Ureter (tissue), 1 donor: ENCODE measurements around the gene MIAT. TPM values are rescaled to one million over a fixed set of nuclear protein-coding genes. Genes with fewer than 3 reads are reported as not detected.

Experiments
- DNase-seq: peaks from one replicate; pipeline ENCODE4 v3.0.0-alpha.2; 2020; ENCODE audit warnings: low spot score
- total RNA-seq: library from RNA; stranded (reverse); gene quantifications from one replicate; pipeline ENCODE4 v1.2.4, GENCODE V29; 2023
- donor health status: DM: yes; HTN: yes; CAD: no.

The MIAT gene
- total RNA-seq, 1 donor from 2014 or later, result 4.7 TPM

- no peak for DNase-seq
Measured at GRCh38 chr22:26669060-26669481, 11.7 kb downstream of the MIAT start.

DNA sequence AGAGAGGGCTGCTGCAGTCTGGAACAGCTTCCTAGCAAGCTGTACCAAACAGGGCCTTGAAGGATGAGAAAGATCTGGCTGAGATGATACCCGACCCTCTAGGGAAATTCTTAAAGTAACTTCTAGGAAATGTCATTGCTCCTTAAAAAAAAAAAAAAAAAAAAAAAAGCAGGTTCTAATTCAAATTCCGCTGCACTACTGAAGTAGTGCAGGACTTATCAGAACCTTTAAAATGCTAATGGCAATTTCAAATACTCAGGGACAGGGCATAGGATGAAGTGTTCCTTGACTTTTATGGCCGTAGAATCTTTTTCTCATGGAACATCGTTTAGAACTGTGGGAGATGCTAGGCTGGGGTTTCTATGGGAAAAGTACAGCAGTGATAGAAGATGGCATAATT is 13.1 kb downstream of the MIAT start:
- no peak for DNase-seq

- DNase-seq, result peak; percentile 72
Measured at GRCh38 chr22:26671317-26672059, 14.1 kb downstream of the MIAT start.

- DNase-seq, result no peak
Measured at GRCh38 chr22:26672060-26672471, 14.7 kb downstream of the MIAT start.

DNA sequence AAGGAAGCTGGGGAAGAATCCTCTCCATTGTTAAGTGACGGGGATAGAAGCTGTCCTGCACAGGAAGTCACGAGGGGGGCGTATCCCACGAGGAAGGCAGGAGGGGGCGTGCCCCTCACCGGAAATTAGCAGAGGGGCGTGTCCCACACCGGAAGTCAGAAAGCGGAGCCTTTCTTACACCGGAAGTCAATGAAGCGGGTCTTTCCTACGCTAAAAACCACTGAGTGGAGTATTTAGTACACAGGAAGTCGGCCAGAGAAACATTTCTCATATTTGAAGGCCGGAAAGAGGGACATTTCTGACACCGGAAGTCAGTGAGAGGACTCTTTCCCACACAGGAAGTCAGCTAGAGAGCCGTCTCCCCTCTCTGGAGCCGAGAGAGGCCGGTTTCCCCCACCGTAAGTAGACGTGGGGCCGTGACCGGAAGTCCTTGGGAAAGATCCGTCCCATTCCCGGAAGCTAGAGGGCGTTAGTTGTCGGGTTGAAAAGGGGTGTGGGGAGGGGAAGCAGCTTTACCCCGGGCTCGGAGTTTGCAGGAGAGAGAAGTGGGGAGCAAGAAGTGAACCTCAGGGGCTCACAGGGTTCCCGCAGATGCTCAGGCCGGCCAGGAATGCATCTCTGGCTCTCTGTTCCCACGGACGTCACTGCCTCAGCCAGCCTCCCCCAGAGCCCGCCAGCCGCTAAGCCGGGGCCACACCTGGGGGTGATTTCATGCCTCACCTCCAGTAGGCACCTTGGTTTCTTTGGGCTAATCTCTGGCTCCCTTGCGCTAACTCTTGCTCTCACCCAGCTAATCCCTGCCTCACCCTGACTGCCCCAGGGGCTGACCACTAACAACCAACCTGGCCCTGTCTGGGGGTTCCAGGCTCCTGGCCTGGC is 15.4 kb downstream of the MIAT start:
- peak; percentile 96 for DNase-seq

DNA sequence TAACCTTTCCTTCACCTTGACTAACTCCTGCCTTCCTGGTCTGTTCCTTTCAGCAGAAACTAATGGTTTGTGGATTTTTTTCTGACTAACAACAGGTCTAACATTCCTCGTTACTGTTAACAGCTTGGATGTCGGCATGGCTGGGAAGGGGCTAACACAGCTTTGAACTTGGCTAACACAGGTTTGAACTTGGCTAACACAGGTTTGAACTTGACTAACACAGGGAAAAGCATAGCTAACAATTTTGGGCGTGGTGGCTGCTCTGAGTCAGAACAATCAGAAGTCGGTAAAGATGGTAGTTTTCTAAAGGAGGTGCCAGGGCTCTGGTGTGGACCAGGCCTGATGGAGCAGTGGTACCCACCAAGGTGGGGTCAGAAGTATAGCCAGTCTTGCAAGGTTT is 16.1 kb downstream of the MIAT start:
- peak; percentile 58 for DNase-seq

DNA sequence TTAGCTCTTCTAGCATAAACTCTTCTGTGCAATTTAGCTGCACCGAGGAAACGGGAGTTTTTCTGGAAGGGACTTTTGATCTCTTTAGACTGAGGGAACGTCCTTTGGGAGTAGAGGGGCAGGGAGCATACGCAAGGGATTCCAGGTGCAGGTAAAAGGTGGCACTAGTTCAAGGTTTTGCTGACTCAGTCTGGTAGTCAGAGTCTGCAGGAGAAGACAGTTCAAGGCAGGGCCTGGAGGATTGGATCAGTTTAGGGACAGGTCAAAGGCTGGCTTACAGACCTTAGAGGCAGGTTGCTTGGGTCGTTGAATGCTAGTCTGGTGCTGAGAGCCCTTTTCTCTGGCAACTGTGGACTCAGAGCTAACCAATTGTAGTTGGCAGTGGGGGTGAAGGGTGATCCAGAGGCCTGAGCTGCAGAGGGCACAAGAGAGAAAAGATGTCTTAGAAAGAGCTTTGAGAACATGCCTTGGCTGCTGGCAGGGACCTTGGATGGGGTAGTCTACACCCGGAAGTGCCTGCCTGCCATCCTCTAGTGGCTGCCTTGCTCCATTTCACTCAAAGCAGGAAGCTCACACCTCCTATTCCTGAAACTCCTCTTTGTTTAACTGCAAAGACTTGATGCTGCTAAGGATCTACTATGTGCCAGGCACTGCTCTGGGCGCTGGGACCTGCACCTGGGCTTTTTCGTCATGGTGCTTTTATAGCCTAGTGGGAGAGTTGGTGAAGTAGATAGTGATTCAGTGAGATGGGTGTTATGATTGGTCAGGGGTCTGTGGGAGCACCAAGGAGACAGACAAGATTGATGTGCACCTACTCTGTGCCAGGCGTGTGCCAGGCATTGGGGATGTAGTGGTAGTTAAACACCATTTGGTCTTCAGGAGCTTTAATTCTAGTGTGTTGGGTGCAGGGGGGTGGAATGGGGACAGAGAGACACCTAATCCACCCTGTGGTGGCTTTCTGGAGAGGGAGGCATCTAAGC is 17.1 kb downstream of the MIAT start:
- no peak for DNase-seq

GRCh38 chr22:26675687-26676268 is 18.4 kb downstream of the MIAT start:
- no peak for DNase-seq

DNA sequence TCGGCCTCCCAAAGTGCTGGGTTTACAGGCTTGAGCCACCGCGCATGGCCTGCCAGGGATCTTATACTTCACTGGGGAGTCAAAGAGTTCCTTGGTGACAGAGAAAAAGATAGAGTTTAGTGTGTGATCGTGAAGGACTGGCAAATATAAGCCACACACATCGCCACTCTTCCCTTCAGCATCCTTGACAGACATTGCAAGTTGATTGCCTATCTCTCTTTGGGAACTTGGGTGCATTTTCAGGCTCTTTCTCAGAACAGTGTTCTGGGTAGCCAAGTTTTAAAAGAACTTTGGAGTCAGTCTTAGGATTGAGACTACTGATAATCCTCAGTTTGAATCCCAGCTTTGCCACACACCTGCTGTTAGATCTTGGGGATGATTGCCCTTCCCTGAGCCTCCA is 19.8 kb downstream of the MIAT start:
- DNase-seq, result no peak

DNA sequence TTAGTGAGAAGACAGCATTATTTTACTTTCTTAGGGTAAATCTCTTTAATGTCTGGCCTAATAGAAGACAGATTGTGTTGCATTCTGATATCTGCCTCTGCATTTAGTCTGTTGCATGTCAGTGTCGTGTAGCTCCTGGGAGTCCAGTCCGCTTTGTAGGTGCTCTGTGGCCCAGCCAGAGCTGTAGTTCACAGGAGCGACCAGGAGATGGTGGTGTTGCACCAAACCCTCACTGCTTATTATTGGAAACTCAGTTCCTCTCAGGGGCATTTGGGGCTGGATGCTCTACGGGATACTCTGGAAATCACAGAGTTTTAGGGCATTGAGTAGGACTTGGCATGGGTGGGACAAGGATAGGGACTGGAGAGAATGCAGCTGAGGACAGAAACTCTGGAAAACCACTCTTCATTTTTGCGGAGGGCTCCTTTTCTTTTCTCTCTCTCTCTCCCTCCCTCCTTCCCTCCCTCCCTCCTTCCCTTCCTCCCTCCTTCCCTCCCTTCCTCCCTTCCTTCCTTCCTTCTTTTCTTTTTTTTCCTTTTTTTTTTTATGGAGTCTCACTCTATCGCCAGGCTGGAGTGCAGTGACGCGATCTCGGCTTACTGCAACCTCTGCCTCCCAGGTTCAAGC is 21.7 kb downstream of the MIAT start:
- peak; percentile 78 for DNase-seq

DNA sequence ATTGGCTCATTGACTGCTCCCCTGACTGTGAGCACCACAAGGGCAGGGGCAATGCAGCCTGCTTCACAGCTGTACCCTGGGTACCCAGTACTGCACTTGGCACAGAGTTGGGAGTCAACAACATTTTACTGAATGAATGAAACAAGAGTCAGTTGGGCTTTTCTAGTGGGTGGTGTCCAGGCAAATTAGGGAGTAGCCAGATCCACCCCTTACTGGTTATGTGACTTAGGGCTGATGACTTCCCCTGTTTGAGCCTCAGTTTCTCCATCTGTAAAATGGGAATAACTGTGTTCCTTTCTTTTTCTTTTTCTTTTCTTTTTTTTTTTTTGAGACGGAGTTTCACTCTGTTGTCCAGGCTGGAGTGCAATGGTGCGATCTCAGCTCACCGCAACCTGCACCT is 23.1 kb downstream of the MIAT start:
- DNase-seq, result no peak

GRCh38 chr22:26681395-26681821 is 24.0 kb downstream of the MIAT start:
- DNase-seq, result no peak

GRCh38 chr22:26684168-26684567 is 26.8 kb downstream of the MIAT start:
- DNase-seq, result no peak

DNA sequence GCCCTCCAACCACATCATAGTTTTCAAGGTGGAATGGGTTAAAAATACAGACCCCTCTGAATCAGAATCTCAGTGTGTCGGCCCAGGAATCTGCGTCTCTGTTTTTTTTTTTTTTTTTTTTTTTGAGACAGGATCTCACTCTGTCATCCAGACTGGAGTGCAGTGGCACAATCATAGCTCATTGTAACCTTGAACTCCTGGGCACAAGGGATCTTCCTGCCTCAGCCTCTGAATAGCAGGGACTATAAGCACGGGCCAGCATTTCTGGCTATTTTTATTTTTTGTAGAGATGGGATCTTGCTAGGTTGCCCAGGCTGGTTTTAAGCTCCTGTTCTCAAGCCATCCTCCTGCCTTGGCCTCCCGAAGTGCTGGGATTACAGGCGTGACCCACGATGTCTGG is 28.2 kb downstream of the MIAT start:
- no peak for DNase-seq

DNA sequence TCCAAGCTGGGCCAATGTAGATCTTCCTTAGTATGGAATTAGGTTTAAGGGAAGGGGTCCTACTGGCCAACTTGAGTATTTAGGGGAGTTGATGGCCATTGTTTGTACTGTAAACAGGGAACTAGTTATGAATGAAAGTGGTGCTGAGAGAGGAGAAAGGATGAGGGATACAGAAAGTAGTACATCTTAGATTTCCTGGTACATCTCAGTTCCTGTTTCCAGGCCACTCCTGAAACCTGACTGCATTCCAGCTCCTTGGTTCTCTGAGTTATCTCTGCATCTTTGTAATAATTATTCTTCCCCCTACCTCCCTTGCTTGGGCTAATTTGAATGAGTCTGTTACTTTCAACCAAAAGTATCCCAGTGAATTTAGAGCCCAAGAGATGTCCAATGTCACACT is 30.1 kb downstream of the MIAT start:
- no peak for DNase-seq

DNA sequence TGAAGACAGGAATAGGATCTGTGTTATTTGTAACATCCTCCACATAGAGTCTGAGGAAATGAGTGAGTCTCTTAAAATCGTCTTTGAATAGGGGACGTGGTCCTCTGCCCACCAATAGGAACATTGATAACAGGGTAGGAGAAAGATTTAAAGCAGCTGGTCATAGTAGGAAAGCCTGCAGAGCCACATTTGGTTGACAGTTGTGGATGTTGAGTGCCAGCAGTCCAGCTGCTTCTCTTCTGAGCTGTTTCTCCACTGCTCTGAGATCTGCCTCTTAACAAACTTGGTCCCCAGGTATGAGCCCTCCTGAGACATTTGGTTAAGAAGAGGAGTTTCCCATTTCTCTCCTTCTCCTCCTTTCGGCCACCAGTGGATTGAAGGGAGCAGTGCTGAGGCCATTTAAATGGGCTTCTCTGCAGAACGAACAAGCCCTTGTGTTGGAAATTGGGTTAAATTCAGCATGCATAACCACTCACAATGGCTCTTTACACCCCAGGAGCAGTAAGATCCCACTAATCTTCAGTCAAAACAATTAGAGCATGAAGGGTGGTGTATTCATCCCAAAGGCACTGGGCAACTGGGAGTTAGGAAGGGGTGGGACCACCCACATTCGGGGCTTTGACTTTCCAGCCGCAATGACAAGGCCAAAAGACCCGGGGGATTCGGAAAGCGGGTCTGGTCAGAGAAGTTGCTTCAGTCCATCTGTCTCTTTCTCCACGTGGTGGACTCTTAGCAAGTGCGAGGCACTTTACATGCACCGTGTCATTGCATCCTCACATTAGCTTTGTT is 32.3 kb downstream of the MIAT start:
- no peak for DNase-seq

DNA sequence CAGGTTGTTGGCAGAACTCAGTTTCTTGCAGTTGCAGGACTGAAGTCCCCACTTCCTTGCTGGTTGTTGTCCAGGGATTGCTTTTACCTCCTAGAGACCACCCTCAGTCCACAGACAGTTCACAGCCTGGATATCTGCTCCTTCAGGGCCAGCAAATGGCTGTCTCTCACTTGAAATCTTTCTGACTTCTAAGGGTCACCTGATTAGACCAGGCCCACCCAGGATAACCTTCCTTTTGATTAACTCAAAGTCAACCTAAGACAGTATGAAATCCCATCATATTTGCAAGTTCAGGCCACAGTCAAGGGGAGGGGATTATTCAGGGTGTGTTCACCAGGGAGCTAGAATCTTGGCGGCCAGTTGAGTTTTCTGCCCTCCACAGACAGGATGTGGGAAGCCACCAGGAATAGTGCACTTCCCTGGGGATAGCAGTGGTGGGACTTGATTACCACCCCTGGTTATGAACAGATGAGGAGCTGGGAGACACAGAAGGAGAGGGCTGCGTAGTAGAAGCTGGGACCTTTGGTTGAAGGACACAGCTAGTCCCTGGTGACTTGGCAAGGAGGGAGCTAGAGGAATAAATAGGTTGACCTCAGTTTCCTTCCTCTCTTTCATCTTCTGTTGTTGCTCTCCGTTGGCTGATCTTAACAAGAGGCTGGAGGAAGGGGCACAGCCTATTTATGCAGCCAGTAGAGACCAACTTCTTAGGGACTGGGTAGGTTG is 33.4 kb downstream of the MIAT start:
- DNase-seq, result no peak

GRCh38 chr22:26691377-26691716 is 34.0 kb downstream of the MIAT start:
- DNase-seq, result no peak

- no peak for DNase-seq
Measured at GRCh38 chr22:26692215-26692614, 34.8 kb downstream of the MIAT start.

DNA sequence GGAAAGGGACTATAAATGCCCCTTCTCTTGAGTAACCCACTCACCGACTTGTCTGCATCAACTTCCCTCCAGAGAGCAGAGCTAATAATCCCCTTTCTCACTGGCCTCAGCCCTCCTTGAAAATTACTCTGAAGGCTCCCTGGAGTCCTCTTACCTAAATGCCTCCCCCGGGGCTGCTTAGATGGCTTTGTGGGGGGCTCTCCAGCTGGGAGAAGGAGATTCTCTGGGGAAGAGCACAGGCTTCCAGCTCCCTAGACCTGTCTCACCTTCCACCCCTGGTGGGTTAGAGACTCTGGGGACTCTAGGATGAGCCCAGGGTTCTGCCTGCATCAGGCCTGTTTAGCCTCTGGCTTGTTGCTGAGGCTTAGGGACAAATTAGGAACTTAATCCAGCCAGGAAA is 39.8 kb downstream of the MIAT start:
- DNase-seq, result no peak
